ENCODE data around the gene OR1J2.

- TF ChIP-seq POLR2A (IDR thresholded peaks at IDR 0.05) (no peak), CTCF (IDR thresholded peaks at IDR 0.05) (no peak)
These were observed 33.3 kb upstream of the OR1J2 start for GRCh38 chr9:122477346-122477745.
